Mesodermal cell (in vitro differentiated cells): ENCODE measurements around the gene ERCC6.

ENCODE experiments used
- H3K27ac ChIP-seq: 2 replicates; pipeline ENCODE4 v1.7.0; 2013; ENCODE audit warnings: mild to moderate bottlenecking, low read depth, low read length, moderate library complexity; ENCODE audit not compliant: severe bottlenecking
- H3K36me3 ChIP-seq: 2 replicates; pipeline ENCODE4 v1.7.1; 2013; ENCODE audit warnings: mild to moderate bottlenecking, low read length, moderate library complexity; ENCODE audit not compliant: control insufficient read depth, insufficient read depth
- H3K4me1 ChIP-seq: one replicate; pipeline ENCODE4 v1.7.1; 2013; ENCODE audit warnings: mild to moderate bottlenecking, low read length; ENCODE audit not compliant: insufficient read depth, control insufficient read depth, poor library complexity, severe bottlenecking
- H3K4me3 ChIP-seq: 2 replicates; pipeline ENCODE4 v1.7.0; 2013; ENCODE audit warnings: low read length, control low read depth, mild to moderate bottlenecking; ENCODE audit not compliant: insufficient read depth, poor library complexity, severe bottlenecking; ENCODE audit errors: extremely low read depth
- H3K9me3 ChIP-seq: 2 replicates; pipeline ENCODE4 v1.7.1; 2013; ENCODE audit warnings: mild to moderate bottlenecking, low read length, moderate library complexity; ENCODE audit not compliant: control insufficient read depth
- WGBS, 2 experiments: methylation state at CpG; one replicate each; pipeline ENCODE4 v1.1.5; 2013; ENCODE audit warnings: missing lambda C conversion rate in 2 of 2; ENCODE audit not compliant: insufficient coverage in 2 of 2; 5-methylcytosine and 5-hydroxymethylcytosine counted together

ERCC6 gene

GRCh38 chr10:49527061-49527460 lies 11.9 kb downstream of the ERCC6 start:
- 91 to 93% methylated on average over 1 to 2 of the region's 2 CpGs for WGBS, 2 experiments
- H3K4me3 ChIP-seq = no peak overlapping the region
- peaks cover 26% of the 10 kb centered on the region for H3K36me3 ChIP-seq
- H3K9me3 ChIP-seq = no peaks in the 10 kb centered on the region
- H3K4me1 ChIP-seq = no peaks in the 10 kb centered on the region
- H3K27ac ChIP-seq = no peak overlapping the region

GRCh38 chr10:49526619-49527018 lies 12.3 kb downstream of the ERCC6 start:
- Histone ChIP-seq H3K36me3 (peaks cover 25% of the 10 kb centered on the region), H3K4me1 (no peaks in the 10 kb centered on the region)
- WGBS, 2 experiments = 100% methylated on average over 1 of the region's 2 CpGs

GRCh38 chr10:49524496-49524895 lies 14.4 kb downstream of the ERCC6 start:
- Histone ChIP-seq H3K9me3 (no peaks in the 10 kb centered on the region), H3K36me3 (peaks cover 23% of the 10 kb centered on the region), H3K4me3 (no peak overlapping the region), H3K4me1 (no peaks in the 10 kb centered on the region), H3K27ac (no peak overlapping the region)
- WGBS, 2 experiments = 83 to 91% methylated on average over 3 of the region's 7 CpGs

More at GRCh38 chr10:49526619-49527018, 12.3 kb downstream of the ERCC6 start:
- no peaks in the 10 kb centered on the region for H3K9me3 ChIP-seq
- no peak overlapping the region for H3K27ac ChIP-seq
- no peak overlapping the region for H3K4me3 ChIP-seq

GRCh38 chr10:49523301-49523700 lies 15.6 kb downstream of the ERCC6 start:
- no peak overlapping the region for H3K4me3 ChIP-seq
- H3K9me3 ChIP-seq = no peaks in the 10 kb centered on the region
- no peaks in the 10 kb centered on the region for H3K4me1 ChIP-seq
- H3K27ac ChIP-seq = no peak overlapping the region
- 83% methylated on average over 1 of the region's 1 CpG; no CpG with 5 or more reads in 1 of the 2 experiments for WGBS, 2 experiments
- peaks cover 17% of the 10 kb centered on the region for H3K36me3 ChIP-seq

- H3K4me1 ChIP-seq = no peaks in the 10 kb centered on the region
- H3K4me3 ChIP-seq = no peak overlapping the region
- H3K36me3 ChIP-seq = peaks cover 17% of the 10 kb centered on the region
- WGBS, 2 experiments = 73 to 92% methylated on average over 2 to 4 of the region's 4 CpGs
- no peaks in the 10 kb centered on the region for H3K9me3 ChIP-seq
- H3K27ac ChIP-seq = no peak overlapping the region
Measured at GRCh38 chr10:49521062-49521461, 17.9 kb downstream of the ERCC6 start.

GRCh38 chr10:49520122-49520775 lies 18.7 kb downstream of the ERCC6 start:
- Histone ChIP-seq H3K4me3 (no peak overlapping the region), H3K36me3 (peaks cover 17% of the 10 kb centered on the region), H3K9me3 (no peaks in the 10 kb centered on the region), H3K27ac (no peak overlapping the region), H3K4me1 (no peaks in the 10 kb centered on the region)
- WGBS, 2 experiments = 85 to 93% methylated on average over 4 to 5 of the region's 8 CpGs

GRCh38 chr10:49519717-49520116 lies 19.2 kb downstream of the ERCC6 start:
- 88% methylated on average over 2 of the region's 2 CpGs for WGBS, 2 experiments

GRCh38 chr10:49518982-49519578 lies 19.8 kb downstream of the ERCC6 start:
- 80% methylated on average over 1 of the region's 3 CpGs; no CpG with 5 or more reads in 1 of the 2 experiments for WGBS, 2 experiments
- Histone ChIP-seq H3K4me3 (no peak overlapping the region), H3K4me1 (no peaks in the 10 kb centered on the region), H3K36me3 (peaks cover 11% of the 10 kb centered on the region), H3K9me3 (no peaks in the 10 kb centered on the region), H3K27ac (no peak overlapping the region)

More at GRCh38 chr10:49519717-49520116, 19.2 kb downstream of the ERCC6 start:
- peaks cover 17% of the 10 kb centered on the region for H3K36me3 ChIP-seq
- H3K4me1 ChIP-seq = no peaks in the 10 kb centered on the region
- no peak overlapping the region for H3K27ac ChIP-seq
- H3K4me3 ChIP-seq = no peak overlapping the region
- H3K9me3 ChIP-seq = no peaks in the 10 kb centered on the region

- H3K27ac ChIP-seq = no peak overlapping the region
- H3K9me3 ChIP-seq = no peaks in the 10 kb centered on the region
- 78% methylated on average over 1 of the region's 2 CpGs; no CpG with 5 or more reads in 1 of the 2 experiments for WGBS, 2 experiments
- no peaks in the 10 kb centered on the region for H3K4me1 ChIP-seq
- H3K36me3 ChIP-seq = peaks cover 6% of the 10 kb centered on the region
- H3K4me3 ChIP-seq = no peak overlapping the region
Measured at GRCh38 chr10:49518566-49518965, 20.4 kb downstream of the ERCC6 start.

- Histone ChIP-seq H3K27ac (no peak overlapping the region), H3K36me3 (peaks cover 5% of the 10 kb centered on the region), H3K4me1 (no peaks in the 10 kb centered on the region), H3K4me3 (no peak overlapping the region), H3K9me3 (no peaks in the 10 kb centered on the region)
- WGBS, 2 experiments = 92 to 95% methylated on average over 12 to 16 of the region's 16 CpGs
Measured at GRCh38 chr10:49516216-49516970, 22.5 kb downstream of the ERCC6 start.
